Body of pancreas (tissue), 4 donors: ENCODE measurements around the gene TMEM9. TPM values are rescaled to one million over a fixed set of nuclear protein-coding genes. Genes with fewer than 3 reads are reported as not detected.
A peak's percentile ranks its signal among the peaks of the same experiment; 100 is the strongest.

Source experiments
- ATAC-seq: fragments of 150-250 bp; one replicate; pipeline ENCODE4 v1.9.1; 2016
- DNase-seq, 4 donors: peaks; one replicate each; pipeline ENCODE4 v3.0.0-alpha.2; 2019
- H3K27ac ChIP-seq, 4 donors: fragments of 200-600 bp; sonication (generic); 1 replicate in 3 of 4; 2 replicates in 1 of 4; pipeline versions ENCODE4 v1.5.1 to v1.6.1; 2016 to 2019; ENCODE audit warnings: mild to moderate bottlenecking in 1 of 4, mixed read lengths in 1 of 4, moderate library complexity in 1 of 4
- H3K27me3 ChIP-seq, 2 donors: fragments of 200-600 bp; sonication (generic); one replicate each; pipeline ENCODE4 v1.6.0; 2016; ENCODE audit warnings: mild to moderate bottlenecking in 1 of 2
- H3K36me3 ChIP-seq, 2 donors: fragments of 200-600 bp; sonication (generic); replicated peaks in 1 of 2; 2 replicates each; pipeline ENCODE4 v1.5.1; 2016; ENCODE audit warnings: low read depth in 2 of 2; ENCODE audit not compliant: insufficient read depth in 1 of 2
- H3K4me1 ChIP-seq: fragments of 200-600 bp; sonication (generic); one replicate; pipeline ENCODE4 v1.6.0; 2016
- H3K4me3 ChIP-seq, 2 donors: fragments of 200-600 bp; sonication (generic); 1 replicate in 1 of 2; 2 replicates in 1 of 2; pipeline ENCODE4 v1.5.1; 2016 to 2019
- H3K9me3 ChIP-seq, 3 donors: fragments of 200-600 bp; sonication (generic); 1 replicate in 2 of 3; 2 replicates in 1 of 3; pipeline ENCODE4 v1.5.1; 2016
- POLR2A ChIP-seq, 3 donors: fragments of 450-650 bp; IDR thresholded peaks; one replicate each; pipeline ENCODE4 v1.6.1; 2016; ENCODE audit warnings: antibody characterized with exemption in 3 of 3, mild to moderate bottlenecking in 2 of 3
- WGBS, 2 donors: methylation state at CpG; one replicate each; pipeline ENCODE4 v1.1.5; 2017; 5-methylcytosine and 5-hydroxymethylcytosine counted together
- intact Hi-C: fragments of 100-400 bp; cut with DNase I; formaldehyde crosslinking; loops from one replicate; pipeline ENCODE4 v1.15.1; 2023
- total RNA-seq, 2 donors: library from RNA; depleted of rRNA; stranded (reverse); fragments of >200 nt; gene quantifications; one replicate each; pipeline ENCODE4 v1.1.0, GENCODE V29; 2016
- TF ChIP-seq, protein P1 (sequence below), 7 experiments: fragments of 450-650 bp in 4 of 7; fragments of 200-600 bp in 3 of 7; sonication (generic) in 3 of 7; IDR thresholded peaks; one replicate each; pipeline ENCODE4 v1.5.1; 2016 to 2019; ENCODE audit warnings: antibody characterized with exemption in 7 of 7

Gene TMEM9
- total RNA-seq, 2 donors from 2014 or later, result 56.6 to 70.5 TPM

DNA sequence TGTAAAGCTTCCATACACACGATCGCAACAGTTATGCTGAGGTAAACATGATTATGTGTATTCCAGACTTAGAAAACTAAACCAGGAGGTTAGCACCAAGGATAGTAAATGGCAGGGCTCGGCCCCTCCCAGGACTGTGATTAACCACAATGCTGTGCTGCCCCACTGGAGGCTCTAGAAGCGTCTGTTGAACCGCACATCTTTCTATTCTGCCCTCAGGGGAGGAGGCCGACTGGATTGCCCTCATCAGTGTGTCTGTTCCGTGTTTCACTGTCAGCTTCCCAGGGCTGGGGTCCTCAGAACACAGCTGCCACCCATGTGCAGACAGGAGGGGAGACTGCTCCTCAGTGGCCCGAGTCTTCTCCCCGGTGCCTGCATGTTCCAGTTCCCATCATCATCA is 14.5 kb downstream of the TMEM9 start:
- no peaks in the 10 kb centered on the region for H3K9me3 ChIP-seq
- H3K27ac ChIP-seq, result no peak overlapping the region
- H3K4me1 ChIP-seq, result peaks cover 25% of the 10 kb centered on the region
- WGBS, 2 donors, result 88 to 98% methylated on average over 8 to 9 of the region's 9 CpGs
- DNase-seq, result no peak
- no peak overlapping the region for H3K4me3 ChIP-seq
- H3K27me3 ChIP-seq, result no peaks in the 10 kb centered on the region
- TF ChIP-seq POLR2A (IDR thresholded peaks at IDR 0.05), result no peak
- TF ChIP-seq, protein P1, sequence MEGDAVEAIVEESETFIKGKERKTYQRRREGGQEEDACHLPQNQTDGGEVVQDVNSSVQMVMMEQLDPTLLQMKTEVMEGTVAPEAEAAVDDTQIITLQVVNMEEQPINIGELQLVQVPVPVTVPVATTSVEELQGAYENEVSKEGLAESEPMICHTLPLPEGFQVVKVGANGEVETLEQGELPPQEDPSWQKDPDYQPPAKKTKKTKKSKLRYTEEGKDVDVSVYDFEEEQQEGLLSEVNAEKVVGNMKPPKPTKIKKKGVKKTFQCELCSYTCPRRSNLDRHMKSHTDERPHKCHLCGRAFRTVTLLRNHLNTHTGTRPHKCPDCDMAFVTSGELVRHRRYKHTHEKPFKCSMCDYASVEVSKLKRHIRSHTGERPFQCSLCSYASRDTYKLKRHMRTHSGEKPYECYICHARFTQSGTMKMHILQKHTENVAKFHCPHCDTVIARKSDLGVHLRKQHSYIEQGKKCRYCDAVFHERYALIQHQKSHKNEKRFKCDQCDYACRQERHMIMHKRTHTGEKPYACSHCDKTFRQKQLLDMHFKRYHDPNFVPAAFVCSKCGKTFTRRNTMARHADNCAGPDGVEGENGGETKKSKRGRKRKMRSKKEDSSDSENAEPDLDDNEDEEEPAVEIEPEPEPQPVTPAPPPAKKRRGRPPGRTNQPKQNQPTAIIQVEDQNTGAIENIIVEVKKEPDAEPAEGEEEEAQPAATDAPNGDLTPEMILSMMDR (IDR thresholded peaks at IDR 0.05), result no peak
- peaks cover 0 to 15% of the 10 kb centered on the region in 2 donors for H3K36me3 ChIP-seq
- ATAC-seq, result no peak
- intact Hi-C loops, result loop anchor here (5.0 kb wide), 1 partner anchor 103 kb away; no protein-coding TSS in a partner anchor

DNA sequence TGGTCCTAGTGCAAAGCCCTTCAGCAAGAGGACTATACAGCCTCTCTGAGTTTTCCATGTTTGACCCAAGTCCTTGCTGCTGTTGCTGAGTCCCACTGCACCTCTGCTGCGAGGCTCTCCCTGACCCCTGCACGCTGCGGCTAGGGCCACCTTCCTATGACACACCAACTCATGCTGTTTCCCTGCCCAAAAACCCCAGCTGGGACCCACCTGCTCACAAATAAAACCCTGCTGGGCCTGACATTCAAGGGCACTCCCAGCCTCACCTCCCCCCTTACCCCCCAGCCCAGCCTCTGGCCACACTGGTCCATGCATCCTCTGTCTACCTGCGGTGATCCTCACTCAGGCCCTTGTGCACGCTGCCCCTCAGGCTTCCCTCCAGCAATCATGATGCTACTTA is 15.0 kb downstream of the TMEM9 start:
- ATAC-seq, result no peak
- 97 to 99% methylated on average over 5 of the region's 5 CpGs for WGBS, 2 donors
- no peak for DNase-seq

DNA sequence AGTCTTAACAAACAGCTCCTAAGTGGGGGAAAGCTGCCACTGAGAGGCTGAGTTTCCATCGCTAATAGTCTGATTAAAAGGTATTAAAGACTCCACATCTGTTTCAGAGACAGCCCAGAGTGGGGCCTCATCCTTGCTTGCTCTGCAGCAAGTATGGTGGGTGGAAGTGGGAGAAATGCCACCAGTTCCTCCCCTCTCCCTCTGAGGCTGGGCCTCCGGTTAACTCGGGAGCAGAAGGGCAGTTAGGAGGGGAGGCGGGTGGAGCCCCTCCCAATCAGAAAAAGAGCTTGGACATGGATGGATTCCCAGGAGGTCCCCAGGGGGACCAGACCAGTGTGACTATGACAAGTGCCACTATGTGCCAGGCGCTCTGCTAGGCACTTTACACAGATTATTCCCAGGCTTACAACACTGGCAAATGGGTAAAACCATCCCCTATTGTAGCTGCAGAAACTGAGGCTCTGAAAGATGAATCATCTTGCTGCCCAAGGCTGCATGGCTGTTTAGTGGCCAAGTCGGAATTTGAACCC is 15.9 kb downstream of the TMEM9 start:
- Histone ChIP-seq H3K27me3 (no peaks in the 10 kb centered on the region), H3K9me3 (no peaks in the 10 kb centered on the region), H3K4me3 (no peak overlapping the region), H3K4me1 (peaks cover 35% of the 10 kb centered on the region), H3K27ac (peak overlapping the region in 2 of 4 donors; percentile 66 to 69), H3K36me3 (peaks cover 0 to 7% of the 10 kb centered on the region in 2 donors)
- no peak for TF ChIP-seq POLR2A (IDR thresholded peaks at IDR 0.05)
- TF ChIP-seq, protein P1 (IDR thresholded peaks at IDR 0.05), result no peak
- DNase-seq (no peak), ATAC-seq (no peak)
- 77 to 79% methylated on average over 6 of the region's 6 CpGs for WGBS, 2 donors
- intact Hi-C loops, result loop anchor here (5.0 kb wide), 1 partner anchor 104 kb away; no protein-coding TSS in a partner anchor

More for the DNA sequence above, 15.0 kb downstream of the TMEM9 start:
- no peaks in the 10 kb centered on the region for H3K9me3 ChIP-seq
- TF ChIP-seq, protein P1 (IDR thresholded peaks at IDR 0.05), result no peak
- TF ChIP-seq POLR2A (IDR thresholded peaks at IDR 0.05), result no peak
- peak overlapping the region in 1 of 4 donors; percentile 33 for H3K27ac ChIP-seq
- peaks cover 0 to 13% of the 10 kb centered on the region in 2 donors for H3K36me3 ChIP-seq
- H3K27me3 ChIP-seq, result no peaks in the 10 kb centered on the region
- H3K4me3 ChIP-seq, result no peak overlapping the region
- intact Hi-C loops, result loop anchor here (5.0 kb wide), 1 partner anchor 103 kb away; no protein-coding TSS in a partner anchor
- peaks cover 29% of the 10 kb centered on the region for H3K4me1 ChIP-seq

DNA sequence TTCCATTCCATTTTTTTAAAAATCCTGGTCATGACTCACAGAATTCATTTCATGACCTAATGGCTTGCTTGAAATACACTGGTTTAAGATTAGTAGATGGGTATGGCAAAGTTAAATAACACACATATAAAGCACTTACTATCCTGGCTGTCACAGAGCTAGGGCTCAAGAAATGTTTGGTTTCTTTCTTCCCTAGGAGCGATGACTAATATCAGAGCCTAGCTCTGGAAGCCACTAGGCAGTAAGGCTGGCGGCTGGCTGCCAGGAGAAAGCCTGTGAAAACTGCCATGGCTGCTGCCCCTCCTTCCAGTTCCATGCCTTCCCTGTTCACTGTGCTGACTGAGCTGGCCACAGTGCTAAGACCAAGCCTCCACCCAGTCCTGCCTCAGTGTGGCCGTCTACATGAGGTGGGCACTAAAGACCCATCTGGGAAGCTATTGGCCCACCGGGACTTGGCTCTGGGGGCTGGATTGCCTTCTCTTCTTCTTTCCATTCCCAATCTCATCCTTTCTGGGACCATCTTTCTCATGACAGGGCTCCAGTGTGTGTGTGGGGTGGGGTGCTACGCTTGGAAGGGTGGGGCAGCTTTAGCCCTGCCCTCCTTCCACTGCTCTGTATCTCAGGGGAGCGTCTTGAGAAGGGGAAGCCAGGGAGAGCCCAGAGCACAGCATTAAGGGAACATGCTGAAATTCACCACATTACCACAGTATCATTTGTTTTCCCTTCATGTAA is 16.5 kb downstream of the TMEM9 start:
- no peak overlapping the region for H3K4me3 ChIP-seq
- peaks cover 35% of the 10 kb centered on the region for H3K4me1 ChIP-seq
- TF ChIP-seq, protein P1 (IDR thresholded peaks at IDR 0.05), result no peak
- no peak for TF ChIP-seq POLR2A (IDR thresholded peaks at IDR 0.05)
- peak overlapping the region in 3 of 4 donors; percentile 25 to 69 (median 66) for H3K27ac ChIP-seq
- no peaks in the 10 kb centered on the region for H3K27me3 ChIP-seq
- peak; percentile 82 for ATAC-seq
- H3K36me3 ChIP-seq, result peaks cover 0 to 2% of the 10 kb centered on the region in 2 donors
- intact Hi-C loops, result loop anchor here (5.0 kb wide), 1 partner anchor 105 kb away; no protein-coding TSS in a partner anchor
- 66 to 69% methylated on average over 6 of the region's 6 CpGs for WGBS, 2 donors
- DNase-seq, result peak; percentile 80 to 91 (median 85)
- H3K9me3 ChIP-seq, result no peaks in the 10 kb centered on the region
